ENCODE measurements around the gene ZCCHC7. TPM values are rescaled to one million over a fixed set of nuclear protein-coding genes. Genes with fewer than 3 reads are reported as not detected.

Gene ZCCHC7
- total RNA-seq, 1 donor from 2014 or later, result 34.2 TPM

DNA sequence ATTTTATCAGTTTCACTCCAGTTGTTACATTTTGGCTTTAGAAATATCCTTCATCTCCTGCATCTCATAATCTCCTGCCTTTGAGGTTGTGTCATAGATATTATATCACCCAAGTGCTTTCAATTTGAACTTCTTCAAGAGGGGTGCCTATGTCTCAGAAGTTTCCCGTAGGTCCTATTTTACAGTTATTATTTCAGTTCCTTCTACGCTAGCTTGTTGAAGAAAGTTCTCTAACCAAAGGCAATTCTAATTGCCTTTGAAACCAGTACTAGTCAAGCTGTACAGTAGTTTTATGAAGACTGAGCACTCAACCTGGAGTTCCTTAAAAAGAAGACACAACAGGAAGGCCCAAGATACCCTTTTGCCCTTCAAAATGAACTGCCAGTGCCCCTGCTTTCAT is 116.4 kb downstream of the ZCCHC7 start:
- ATAC-seq, result no peak
- intact Hi-C loops (cut with DNase I), result no loop called here

DNA sequence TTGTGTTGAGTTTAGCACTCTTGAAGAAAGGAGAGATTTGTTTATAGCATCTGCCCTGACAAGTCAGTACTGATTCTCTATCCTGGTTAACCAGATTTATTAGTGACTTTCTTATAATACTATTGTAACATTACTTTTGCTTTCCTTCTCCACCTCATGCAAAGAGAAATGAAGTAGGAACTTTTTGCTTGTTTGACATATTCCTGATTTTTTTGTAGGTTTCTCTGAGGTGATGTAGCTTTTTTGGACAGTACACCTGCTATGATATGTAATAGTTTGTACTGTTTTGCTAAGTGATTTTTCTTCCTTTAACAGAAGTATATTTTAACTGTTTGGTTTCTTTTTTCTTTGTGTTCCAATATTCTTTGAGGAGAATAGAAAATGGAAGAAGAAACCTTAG is 117.7 kb downstream of the ZCCHC7 start:
- no peak for ATAC-seq
- intact Hi-C loops (cut with DNase I), result no loop called here
- DNase-seq (ENCODE audit: low spot score), result no peak

More for the DNA sequence above, 116.4 kb downstream of the ZCCHC7 start:
- no peak for DNase-seq (ENCODE audit: low spot score)

DNA sequence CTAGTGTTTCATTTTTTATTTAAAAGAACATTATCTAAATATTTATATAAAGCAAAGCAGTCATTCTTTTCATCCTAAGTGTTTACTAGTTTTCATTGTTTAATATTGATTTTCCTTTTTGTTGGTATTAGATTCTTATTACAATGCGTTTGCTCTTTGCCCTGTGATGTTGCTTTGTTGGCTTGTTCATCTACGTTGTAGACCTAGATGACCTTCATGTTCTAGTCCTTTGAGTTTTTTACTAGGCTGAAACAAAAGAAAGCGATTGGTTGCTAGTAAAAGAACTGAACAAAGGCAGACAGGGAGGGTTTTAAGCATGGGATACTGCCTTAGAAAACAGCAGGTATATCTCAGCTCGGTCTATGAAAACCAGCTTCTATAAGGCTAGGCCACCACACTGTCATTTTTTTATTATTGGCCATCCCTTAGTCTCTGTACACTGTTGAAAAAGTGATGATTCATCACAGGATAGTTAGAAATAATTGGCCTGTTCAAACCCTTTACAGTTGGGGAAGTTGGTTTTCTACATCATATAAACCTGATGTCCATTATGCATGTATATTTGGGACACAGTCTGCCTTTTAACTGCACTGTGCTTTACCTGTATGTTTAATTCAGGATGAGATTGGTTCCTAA is 119.0 kb downstream of the ZCCHC7 start:
- intact Hi-C loops (cut with DNase I), result no loop called here
- ATAC-seq, result no peak
- no peak for DNase-seq (ENCODE audit: low spot score)

DNA sequence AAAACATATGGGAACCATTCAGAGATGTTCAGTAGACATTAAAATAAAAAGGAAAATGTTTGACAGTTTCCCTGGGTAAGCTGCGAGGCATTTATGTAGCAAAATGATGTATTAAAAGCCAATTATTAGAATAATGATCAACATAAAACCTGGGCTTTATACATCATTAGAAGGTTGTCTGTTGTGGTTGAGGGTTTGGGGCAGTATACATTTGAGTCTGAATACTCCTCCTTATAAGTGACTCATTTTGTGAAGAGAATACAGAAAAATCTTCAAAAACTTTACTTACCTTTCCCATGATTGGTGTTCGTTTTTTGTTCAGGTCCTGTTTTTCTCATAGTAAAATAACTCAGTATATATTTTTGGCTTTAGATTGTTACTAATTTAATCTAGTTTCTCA is 119.5 kb downstream of the ZCCHC7 start:
- ATAC-seq, result no peak
- intact Hi-C loops (cut with DNase I), result no loop called here

DNA sequence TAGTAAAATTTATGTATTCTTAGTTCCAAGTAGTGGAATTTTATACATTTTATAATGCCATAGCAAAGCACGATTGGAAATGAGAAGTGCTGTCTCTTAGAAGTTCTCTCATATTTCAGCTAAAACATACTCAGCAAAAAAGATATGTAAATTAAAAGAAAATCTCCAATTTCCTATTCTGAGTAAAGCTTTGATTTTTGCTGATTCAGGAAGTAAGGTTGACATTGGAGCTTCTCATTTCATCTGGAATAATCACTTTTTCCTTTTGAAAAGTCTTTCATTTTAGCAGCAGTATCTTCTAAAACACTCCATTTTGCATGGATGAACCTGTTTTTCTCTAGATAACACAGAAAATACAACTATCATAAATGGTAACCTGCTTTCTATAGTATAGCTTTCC is 121.0 kb downstream of the ZCCHC7 start:
- no peak for DNase-seq (ENCODE audit: low spot score)
- intact Hi-C loops (cut with DNase I), result no loop called here

More for the DNA sequence above, 119.5 kb downstream of the ZCCHC7 start:
- DNase-seq (ENCODE audit: low spot score), result no peak

DNA sequence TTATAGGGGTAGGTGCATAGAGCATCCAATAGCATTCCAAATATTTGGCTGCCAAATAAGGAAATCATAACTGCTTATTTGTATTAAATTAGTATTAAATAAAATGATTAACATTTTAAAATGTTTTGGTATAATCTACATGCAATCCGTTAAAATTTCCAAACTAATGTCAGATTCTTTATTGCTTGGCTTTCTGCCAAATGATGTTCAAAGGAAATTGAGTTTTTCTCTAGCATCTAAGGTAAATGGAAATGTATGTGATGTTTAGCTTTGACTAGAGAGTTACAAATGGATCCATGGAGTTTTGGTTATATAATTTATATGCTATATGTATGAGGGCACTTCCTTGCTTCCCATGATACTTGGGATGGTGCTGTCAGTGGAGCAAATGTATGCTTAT is 121.7 kb downstream of the ZCCHC7 start:
- intact Hi-C loops (cut with DNase I), result no loop called here
- DNase-seq (ENCODE audit: low spot score), result no peak
- ATAC-seq, result no peak

More for the DNA sequence above, 121.0 kb downstream of the ZCCHC7 start:
- ATAC-seq, result no peak

DNA sequence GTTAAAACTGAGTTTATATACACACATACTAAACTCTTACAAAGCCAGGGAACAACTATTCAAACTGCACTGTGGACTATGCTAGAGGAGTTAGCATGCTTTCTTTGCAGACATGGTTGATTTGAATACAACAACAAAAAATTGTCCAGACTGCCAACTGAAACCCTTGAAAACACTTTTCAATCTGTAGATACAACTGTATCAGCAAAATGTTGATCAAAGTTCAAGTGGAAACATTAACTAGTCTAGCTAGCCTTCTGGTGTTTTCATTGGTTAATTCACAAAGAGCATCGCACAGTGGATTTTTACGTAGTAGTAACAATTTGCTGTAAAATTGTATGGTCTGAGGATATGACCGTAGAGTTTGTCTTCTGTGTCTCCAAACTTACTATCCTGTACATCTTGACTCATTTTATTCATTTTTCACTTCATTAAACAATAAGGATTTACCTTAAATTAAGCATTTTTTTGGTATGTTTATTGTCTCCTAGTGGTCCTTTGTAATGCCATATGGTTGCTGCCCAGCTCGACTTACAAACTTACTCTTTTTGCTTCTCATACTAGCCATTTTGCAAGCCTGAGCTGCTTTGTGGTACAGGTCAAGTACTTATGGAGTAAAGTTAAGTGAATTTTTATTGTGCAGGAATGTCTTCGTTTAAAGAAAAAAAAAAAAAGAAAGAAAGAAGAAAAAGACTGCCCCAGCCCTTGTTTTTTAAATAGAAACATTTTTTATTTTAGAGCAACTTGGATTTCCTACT is 123.4 kb downstream of the ZCCHC7 start:
- intact Hi-C loops (cut with DNase I), result no loop called here
- ATAC-seq, result no peak
- DNase-seq (ENCODE audit: low spot score), result no peak

DNA sequence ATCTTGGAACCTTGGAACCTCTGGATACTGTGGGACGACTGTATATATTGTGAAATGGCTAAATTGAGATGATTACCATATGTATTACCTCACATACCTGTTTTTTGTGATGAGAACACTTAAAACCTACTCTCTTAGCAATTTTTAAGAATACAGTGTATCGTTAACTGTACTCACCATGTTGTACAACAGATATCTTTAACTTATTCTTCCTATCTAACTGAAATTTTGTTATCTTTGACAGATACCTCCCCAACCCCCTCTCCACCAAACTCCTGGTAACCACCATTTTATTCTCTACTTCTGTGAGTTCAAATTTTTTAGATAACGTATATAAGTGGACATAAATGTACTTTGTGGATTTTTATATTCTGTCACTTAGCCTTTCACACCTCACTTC is 126.5 kb downstream of the ZCCHC7 start:
- ATAC-seq (no peak), DNase-seq (ENCODE audit: low spot score) (no peak)

DNA sequence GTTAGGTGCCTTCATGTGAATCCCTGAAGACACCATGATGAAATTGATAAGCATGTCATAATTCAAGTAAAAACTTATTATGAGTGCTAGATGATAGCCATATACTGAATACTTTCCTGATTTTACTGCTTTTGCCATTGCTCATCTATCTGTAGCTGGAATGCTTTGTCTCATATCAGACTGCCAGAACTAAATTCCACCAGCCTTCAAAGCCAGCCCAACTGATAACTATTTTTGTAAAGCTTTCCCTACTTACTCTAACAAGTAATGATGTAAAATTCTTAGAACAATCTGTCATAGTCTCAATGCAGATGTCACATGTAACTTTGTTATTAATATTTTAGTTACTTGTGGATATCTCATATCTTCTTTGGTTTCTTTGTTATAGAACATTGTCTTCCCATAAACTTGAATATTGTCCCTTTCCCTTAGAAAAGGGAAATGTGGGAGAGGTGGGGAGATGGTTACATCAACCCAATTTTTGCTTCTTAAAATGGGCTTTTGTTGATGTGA is 128.3 kb downstream of the ZCCHC7 start:
- DNase-seq (ENCODE audit: low spot score) (no peak), ATAC-seq (no peak)
- intact Hi-C loops (cut with DNase I), result no loop called here

More for the DNA sequence above, 126.5 kb downstream of the ZCCHC7 start:
- intact Hi-C loops (cut with DNase I), result no loop called here

DNA sequence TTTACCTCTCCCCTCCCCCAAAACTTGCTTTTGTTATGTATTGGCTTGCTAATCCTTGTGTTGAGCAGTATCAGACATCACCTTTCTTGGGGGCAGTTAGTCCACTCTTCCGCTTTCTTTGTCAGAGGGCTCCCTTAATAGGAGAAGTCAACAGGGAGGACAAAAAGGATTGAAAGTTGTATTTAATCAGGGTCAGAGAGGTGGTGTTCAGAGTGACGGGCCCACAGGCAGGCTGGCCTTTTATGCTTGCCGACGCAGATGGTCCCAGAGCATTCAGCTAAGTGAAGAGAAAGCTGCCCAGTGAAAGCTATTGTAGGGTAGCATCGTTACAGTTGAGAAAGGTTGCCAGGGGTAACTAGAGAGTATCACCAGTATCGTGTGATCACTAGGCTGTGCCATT is 131.1 kb downstream of the ZCCHC7 start:
- ATAC-seq (no peak), DNase-seq (ENCODE audit: low spot score) (no peak)
- intact Hi-C loops (cut with DNase I), result loop anchor here (5.0 kb wide), 1 partner anchor 239 kb away; no protein-coding TSS in a partner anchor

DNA sequence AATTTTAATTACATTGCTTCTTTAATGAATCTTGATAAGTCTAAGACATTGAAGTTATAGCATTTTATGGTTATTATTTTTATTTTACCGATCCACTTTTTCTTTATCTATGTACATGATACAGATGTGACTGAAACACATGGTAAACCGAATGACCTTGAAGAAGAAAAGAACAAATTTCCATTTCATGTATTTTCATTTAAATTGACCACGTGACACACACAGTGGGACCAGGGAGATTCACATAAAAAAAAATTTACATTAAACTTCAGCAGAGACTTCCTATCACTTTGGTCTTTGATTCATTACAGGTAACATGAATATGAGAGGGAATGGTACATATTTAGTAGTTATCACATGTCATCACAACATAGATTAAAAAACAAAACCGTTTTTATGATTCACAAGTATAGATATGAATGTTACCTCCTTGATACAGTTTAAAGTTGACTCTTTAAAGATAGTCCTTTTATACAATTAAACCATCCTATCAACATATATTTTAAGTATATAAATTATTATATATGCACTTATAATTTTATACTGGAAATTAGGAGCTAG is 133.1 kb downstream of the ZCCHC7 start:
- intact Hi-C loops (cut with DNase I), result loop anchor here (5.0 kb wide), 1 partner anchor 241 kb away; no protein-coding TSS in a partner anchor
- DNase-seq (ENCODE audit: low spot score) (no peak), ATAC-seq (no peak)

DNA sequence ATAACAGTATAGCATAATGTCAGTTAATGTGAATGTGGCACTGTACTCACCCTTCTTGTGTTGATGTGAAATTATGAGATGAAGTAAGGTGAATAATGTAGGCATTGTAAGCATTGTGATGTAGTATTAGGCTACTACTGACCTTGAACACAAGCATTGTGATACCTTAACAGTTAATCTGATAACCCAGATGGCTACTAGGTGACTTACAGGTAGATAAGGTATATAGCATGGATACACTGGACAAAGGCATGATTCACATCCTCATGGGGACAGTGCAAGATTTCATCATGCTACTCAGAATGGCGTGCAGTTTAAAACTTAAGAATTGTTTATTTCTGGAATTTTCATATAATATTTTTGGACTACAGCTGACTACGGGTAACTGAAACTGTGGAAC is 134.8 kb downstream of the ZCCHC7 start:
- ATAC-seq (no peak), DNase-seq (ENCODE audit: low spot score) (no peak)
- intact Hi-C loops (cut with DNase I), result no loop called here

DNA sequence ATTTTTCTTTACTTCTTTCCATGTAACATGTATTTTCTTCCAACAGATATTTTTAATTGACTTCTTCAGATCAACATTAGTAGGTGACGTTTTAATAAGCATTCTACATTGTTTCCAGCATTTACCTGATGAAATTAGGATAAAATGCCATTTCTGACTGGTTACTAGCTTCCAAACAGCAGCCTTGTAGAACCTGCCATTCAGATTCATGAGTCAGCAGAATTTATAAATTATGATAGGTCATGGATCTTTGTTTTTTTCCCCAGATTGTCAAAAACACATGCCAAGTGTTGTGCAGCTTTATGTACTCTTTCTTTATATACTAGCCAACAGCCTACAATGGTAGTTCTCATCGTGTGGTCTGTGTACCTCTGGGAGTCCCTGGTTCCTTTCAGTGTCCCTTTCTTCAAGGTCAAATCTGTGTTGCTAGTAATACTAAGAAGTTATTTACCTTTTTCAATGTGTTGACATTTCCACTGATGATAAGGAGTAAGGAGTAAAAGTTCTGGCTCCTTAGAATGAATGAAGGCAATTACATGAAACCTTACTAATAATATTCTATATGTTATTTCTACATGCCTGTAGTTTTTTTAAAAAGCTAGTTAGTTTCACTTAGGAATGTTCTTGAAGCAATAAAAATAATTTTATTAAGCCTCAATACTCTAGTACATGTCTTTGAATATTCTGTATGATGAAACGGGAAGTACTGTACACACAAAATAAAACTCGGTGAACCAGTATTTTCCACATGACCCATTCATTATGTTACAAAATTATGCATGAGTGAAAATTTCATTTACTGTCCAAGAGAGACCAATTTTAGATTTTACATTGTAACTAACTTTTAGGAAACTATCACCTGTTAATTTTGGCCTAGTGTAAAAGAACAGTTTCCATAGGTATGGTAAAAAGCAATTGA is 135.8 kb downstream of the ZCCHC7 start:
- no peak for DNase-seq (ENCODE audit: low spot score)
- ATAC-seq, result no peak
- intact Hi-C loops (cut with DNase I), result no loop called here

DNA sequence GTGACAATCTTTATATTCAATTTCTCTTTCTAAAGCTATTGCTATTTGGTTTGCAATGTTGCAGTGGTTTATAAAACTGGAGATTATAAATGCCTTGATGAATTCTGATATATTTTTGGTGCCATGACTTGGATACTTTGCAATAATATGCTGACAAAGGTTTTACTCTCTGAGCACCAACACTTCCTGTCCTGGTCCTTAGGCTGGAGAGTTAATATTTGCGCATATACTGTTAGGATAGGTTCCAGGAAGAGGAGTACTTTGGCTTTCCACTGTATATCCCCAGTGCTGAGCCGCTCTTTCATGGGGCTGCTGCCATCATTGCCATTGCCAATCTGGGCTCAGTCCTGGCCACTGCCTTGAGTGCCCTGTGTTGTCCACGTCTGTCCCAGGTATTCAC is 139.6 kb downstream of the ZCCHC7 start:
- DNase-seq (ENCODE audit: low spot score) (no peak), ATAC-seq (no peak)
- intact Hi-C loops (cut with DNase I), result no loop called here

DNA sequence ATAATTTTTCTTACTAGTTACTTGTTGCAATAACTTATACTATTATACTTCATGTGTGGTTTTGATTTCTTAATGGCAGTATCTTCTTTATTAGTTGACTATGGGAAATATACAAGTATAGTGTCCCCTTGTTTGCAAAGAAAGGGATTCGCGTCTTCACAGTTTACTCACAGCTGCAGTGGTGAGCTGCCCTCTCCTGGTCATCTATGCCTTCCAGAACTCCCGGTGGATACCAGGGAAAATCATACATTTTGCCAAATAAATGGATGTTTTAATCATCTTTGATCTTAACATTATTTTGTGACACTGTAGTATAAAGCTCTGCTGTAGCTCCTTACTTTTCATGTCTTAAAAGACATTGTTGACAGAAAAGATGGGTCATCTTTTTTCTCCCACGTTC is 142.0 kb downstream of the ZCCHC7 start:
- intact Hi-C loops (cut with DNase I), result no loop called here
- ATAC-seq (no peak), DNase-seq (ENCODE audit: low spot score) (no peak)

DNA sequence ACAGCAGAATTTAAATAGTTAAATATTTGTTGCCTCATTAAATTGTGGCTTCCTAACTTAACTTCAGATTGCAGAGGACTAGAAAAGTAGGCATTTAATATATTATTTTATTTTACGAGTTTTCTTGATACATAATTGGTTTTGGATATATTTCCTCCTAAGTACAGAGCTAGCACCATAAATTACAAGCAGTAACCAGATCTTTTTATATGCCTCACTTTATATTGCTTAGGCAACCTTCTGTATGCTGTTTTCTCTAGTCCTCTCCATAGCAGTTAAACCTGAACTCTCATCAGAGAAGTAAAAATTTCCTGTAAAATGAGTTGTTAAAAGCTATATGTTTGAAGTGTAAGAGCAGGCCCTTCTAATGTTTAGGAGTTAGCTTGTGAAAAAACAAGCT is 144.2 kb downstream of the ZCCHC7 start:
- intact Hi-C loops (cut with DNase I), result no loop called here
- DNase-seq (ENCODE audit: low spot score), result no peak

DNA sequence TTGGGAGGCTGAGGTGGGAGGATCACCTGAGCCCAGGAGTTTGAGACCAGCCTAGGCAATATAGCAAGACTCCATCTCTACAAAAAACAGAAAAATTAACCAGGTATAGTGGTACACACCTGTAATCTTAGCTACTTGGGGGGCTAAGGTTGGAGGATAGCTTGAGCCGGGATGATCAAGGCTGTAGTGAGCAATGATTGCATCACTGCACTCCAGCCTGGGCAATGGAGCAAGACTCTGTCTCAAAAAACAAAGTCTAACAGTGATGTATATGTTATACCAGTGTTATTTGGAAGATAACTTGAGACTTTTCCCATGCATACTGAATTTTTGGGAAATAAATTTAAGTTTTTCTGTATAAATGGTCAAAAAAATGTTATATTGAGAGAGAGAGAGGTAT is 146.3 kb downstream of the ZCCHC7 start:
- ATAC-seq (no peak), DNase-seq (ENCODE audit: low spot score) (no peak)
- intact Hi-C loops (cut with DNase I), result no loop called here

More for the DNA sequence above, 144.2 kb downstream of the ZCCHC7 start:
- no peak for ATAC-seq

DNA sequence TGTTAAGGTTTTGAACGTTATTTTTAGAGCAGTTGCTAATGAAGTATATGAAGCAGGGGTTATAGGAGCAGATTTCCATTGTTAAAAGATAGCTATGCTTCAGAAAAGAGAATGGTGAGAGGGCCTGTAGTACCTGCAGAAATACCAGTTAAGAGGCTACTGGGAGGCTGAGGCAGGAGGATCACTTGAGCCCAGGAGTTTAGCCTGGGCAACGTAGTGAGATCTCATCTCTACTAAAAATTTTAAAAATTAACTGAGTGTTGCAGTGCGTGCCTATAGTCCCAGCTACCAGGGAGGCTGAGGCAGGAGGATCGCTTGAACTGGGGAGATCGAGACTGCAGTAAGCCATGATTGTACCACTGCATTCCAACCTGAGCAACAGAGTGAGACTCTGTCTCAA is 148.8 kb downstream of the ZCCHC7 start:
- intact Hi-C loops (cut with DNase I), result no loop called here
- DNase-seq (ENCODE audit: low spot score), result no peak
- ATAC-seq, result no peak

DNA sequence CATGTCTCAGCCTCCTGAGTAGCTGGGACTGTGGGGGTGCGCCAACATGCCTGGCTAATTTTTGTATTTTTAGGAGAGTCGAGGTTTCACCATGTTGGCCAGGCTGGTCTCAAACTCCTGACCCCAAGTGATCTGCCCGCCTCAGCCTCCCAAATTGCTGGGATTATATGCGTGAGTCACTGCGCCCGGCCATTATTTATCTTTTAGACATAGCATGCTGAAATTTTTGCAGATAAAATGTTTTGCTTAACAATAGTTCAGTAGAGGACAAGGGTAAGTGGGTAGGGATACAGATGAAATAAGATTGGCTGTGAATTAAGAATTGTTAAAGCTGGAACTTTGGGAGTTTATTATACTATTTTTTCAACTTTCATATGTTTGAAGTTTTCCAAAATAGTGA is 151.3 kb downstream of the ZCCHC7 start:
- intact Hi-C loops (cut with DNase I), result no loop called here
- DNase-seq (ENCODE audit: low spot score) (no peak), ATAC-seq (no peak)

Measured in sciatic nerve (tissue), 2 donors.